Measurements from ENCODE around the gene IZUMO2. TPM values are rescaled to one million over a fixed set of nuclear protein-coding genes. Genes with fewer than 3 reads are reported as not detected.

Gene IZUMO2
- total and polyA plus RNA-seq, 5 donors from 2014 or later: not detected

GRCh38 chr19:50173127-50173526 lies 10.0 kb upstream of the IZUMO2 start:
- Histone ChIP-seq H3K4me1 (ENCODE audit: control insufficient read depth, insufficient read depth, low read length, poor library complexity, severe bottlenecking) (no peaks in the 10 kb centered on the region), H3K9me3 (ENCODE audit: control insufficient read depth in 2 of 2, low read length in 2 of 2) (no peaks in the 10 kb centered on the region), H3K4me3 (ENCODE audit: low read depth, low read length) (no peak overlapping the region), H3K27ac (ENCODE audit: insufficient read depth, low read length, poor library complexity, severe bottlenecking) (no peak overlapping the region), H3K36me3 (ENCODE audit: control insufficient read depth, insufficient read depth, low read length) (no peaks in the 10 kb centered on the region), H3K27me3 (ENCODE audit: control insufficient read depth, insufficient read depth, low read length) (no peaks in the 10 kb centered on the region)
- H3K9me3 Mint-ChIP-seq: peaks cover 0 to 1% (median 0%) of the 10 kb centered on the region in 7 donors
- H3K36me3 Mint-ChIP-seq: no peaks in the 10 kb centered on the region
- ATAC-seq (ENCODE audit: low read depth in 2 of 2) (no peak), DNase-seq (peak in 1 of 3 donors; percentile 15)
- H3K4me1 Mint-ChIP-seq: peaks cover 0 to 5% (median 0%) of the 10 kb centered on the region in 4 donors
- H3K27me3 Mint-ChIP-seq: peaks cover 5% of the 10 kb centered on the region
- no peak overlapping the region for H3K4me3 Mint-ChIP-seq
- H3K27ac Mint-ChIP-seq: no peak overlapping the region

GRCh38 chr19:50172726-50173125 lies 9.6 kb upstream of the IZUMO2 start:
- Mint-ChIP-seq H3K27ac (no peak overlapping the region), H3K27me3 (peaks cover 5% of the 10 kb centered on the region), H3K4me1 (peaks cover 0 to 5% (median 0%) of the 10 kb centered on the region in 4 donors), H3K4me3 (no peak overlapping the region), H3K9me3 (peaks cover 0 to 1% (median 0%) of the 10 kb centered on the region in 7 donors), H3K36me3 (no peaks in the 10 kb centered on the region)
- Histone ChIP-seq H3K4me1 (ENCODE audit: control insufficient read depth, insufficient read depth, low read length, poor library complexity, severe bottlenecking) (no peaks in the 10 kb centered on the region), H3K36me3 (ENCODE audit: control insufficient read depth, insufficient read depth, low read length) (no peaks in the 10 kb centered on the region), H3K9me3 (ENCODE audit: control insufficient read depth in 2 of 2, low read length in 2 of 2) (no peaks in the 10 kb centered on the region), H3K27me3 (ENCODE audit: control insufficient read depth, insufficient read depth, low read length) (no peaks in the 10 kb centered on the region), H3K27ac (ENCODE audit: insufficient read depth, low read length, poor library complexity, severe bottlenecking) (no peak overlapping the region), H3K4me3 (ENCODE audit: low read depth, low read length) (no peak overlapping the region)
- DNase-seq (no peak), ATAC-seq (ENCODE audit: low read depth in 2 of 2) (no peak)

- H3K4me3 ChIP-seq (ENCODE audit: low read depth, low read length): no peak overlapping the region
- Mint-ChIP-seq H3K27ac (no peak overlapping the region), H3K4me3 (no peak overlapping the region), H3K27me3 (peaks cover 5% of the 10 kb centered on the region), H3K9me3 (peaks cover 0 to 1% (median 0%) of the 10 kb centered on the region in 7 donors), H3K36me3 (no peaks in the 10 kb centered on the region), H3K4me1 (peaks cover 0 to 5% (median under 1%) of the 10 kb centered on the region in 4 donors)
- DNase-seq (no peak), ATAC-seq (ENCODE audit: low read depth in 2 of 2) (no peak)
- no peaks in the 10 kb centered on the region for H3K36me3 ChIP-seq (ENCODE audit: control insufficient read depth, insufficient read depth, low read length)
- H3K27ac ChIP-seq (ENCODE audit: insufficient read depth, low read length, poor library complexity, severe bottlenecking): no peak overlapping the region
- no peaks in the 10 kb centered on the region for H3K27me3 ChIP-seq (ENCODE audit: control insufficient read depth, insufficient read depth, low read length)
- H3K4me1 ChIP-seq (ENCODE audit: control insufficient read depth, insufficient read depth, low read length, poor library complexity, severe bottlenecking): no peaks in the 10 kb centered on the region
- H3K9me3 ChIP-seq (ENCODE audit: control insufficient read depth in 2 of 2, low read length in 2 of 2): no peaks in the 10 kb centered on the region
These were observed 8.7 kb upstream of the IZUMO2 start for GRCh38 chr19:50171752-50172151.

- peaks cover 0 to 1% (median 0%) of the 10 kb centered on the region in 4 donors for H3K4me1 Mint-ChIP-seq
- H3K27me3 Mint-ChIP-seq: no peaks in the 10 kb centered on the region
These were observed 4.2 kb upstream of the IZUMO2 start for GRCh38 chr19:50167314-50167721.

GRCh38 chr19:50159078-50159477 lies 4.0 kb downstream of the IZUMO2 start:
- H3K27me3 ChIP-seq (ENCODE audit: control insufficient read depth, insufficient read depth, low read length): no peaks in the 10 kb centered on the region
- ATAC-seq (ENCODE audit: low read depth in 2 of 2) (no peak), DNase-seq (no peak)
- Mint-ChIP-seq H3K9me3 (peaks cover 0 to 15% (median 1%) of the 10 kb centered on the region in 7 donors), H3K4me1 (no peaks in the 10 kb centered on the region), H3K27me3 (peaks cover 4% of the 10 kb centered on the region), H3K4me3 (no peak overlapping the region), H3K27ac (no peak overlapping the region), H3K36me3 (no peaks in the 10 kb centered on the region)
- no peak overlapping the region for H3K4me3 ChIP-seq (ENCODE audit: low read depth, low read length)
- no peaks in the 10 kb centered on the region for H3K36me3 ChIP-seq (ENCODE audit: control insufficient read depth, insufficient read depth, low read length)
- peaks cover 6 to 14% of the 10 kb centered on the region in 2 experiments for H3K9me3 ChIP-seq (ENCODE audit: control insufficient read depth in 2 of 2, low read length in 2 of 2)
- no peaks in the 10 kb centered on the region for H3K4me1 ChIP-seq (ENCODE audit: control insufficient read depth, insufficient read depth, low read length, poor library complexity, severe bottlenecking)
- no peak overlapping the region for H3K27ac ChIP-seq (ENCODE audit: insufficient read depth, low read length, poor library complexity, severe bottlenecking)

More at GRCh38 chr19:50167314-50167721, 4.2 kb upstream of the IZUMO2 start:
- no peak overlapping the region for H3K27ac Mint-ChIP-seq
- ATAC-seq (ENCODE audit: low read depth in 2 of 2) (no peak), DNase-seq (no peak)
- H3K36me3 Mint-ChIP-seq: no peaks in the 10 kb centered on the region
- no peak overlapping the region for H3K4me3 Mint-ChIP-seq
- Histone ChIP-seq H3K27me3 (ENCODE audit: control insufficient read depth, insufficient read depth, low read length) (no peaks in the 10 kb centered on the region), H3K27ac (ENCODE audit: insufficient read depth, low read length, poor library complexity, severe bottlenecking) (no peak overlapping the region), H3K36me3 (ENCODE audit: control insufficient read depth, insufficient read depth, low read length) (no peaks in the 10 kb centered on the region), H3K9me3 (ENCODE audit: control insufficient read depth in 2 of 2, low read length in 2 of 2) (no peaks in the 10 kb centered on the region), H3K4me3 (ENCODE audit: low read depth, low read length) (no peak overlapping the region), H3K4me1 (ENCODE audit: control insufficient read depth, insufficient read depth, low read length, poor library complexity, severe bottlenecking) (no peaks in the 10 kb centered on the region)
- peaks cover 0 to 2% (median 0%) of the 10 kb centered on the region in 7 donors for H3K9me3 Mint-ChIP-seq

GRCh38 chr19:50158577-50158976 lies 4.5 kb downstream of the IZUMO2 start:
- no peak overlapping the region for H3K27ac ChIP-seq (ENCODE audit: insufficient read depth, low read length, poor library complexity, severe bottlenecking)

GRCh38 chr19:50155520-50156109 lies 7.5 kb downstream of the IZUMO2 start:
- H3K9me3 Mint-ChIP-seq: peaks cover 0 to 15% (median 2%) of the 10 kb centered on the region in 7 donors
- H3K27me3 Mint-ChIP-seq: no peaks in the 10 kb centered on the region
- H3K4me3 Mint-ChIP-seq: peak overlapping the region in 1 of 4 donors; percentile 58
- ATAC-seq (ENCODE audit: low read depth in 2 of 2) (no peak), DNase-seq (no peak)
- Histone ChIP-seq H3K9me3 (ENCODE audit: control insufficient read depth in 2 of 2, low read length in 2 of 2) (peaks cover 6 to 14% of the 10 kb centered on the region in 2 experiments), H3K27ac (ENCODE audit: insufficient read depth, low read length, poor library complexity, severe bottlenecking) (no peak overlapping the region), H3K4me1 (ENCODE audit: control insufficient read depth, insufficient read depth, low read length, poor library complexity, severe bottlenecking) (no peaks in the 10 kb centered on the region), H3K36me3 (ENCODE audit: control insufficient read depth, insufficient read depth, low read length) (no peaks in the 10 kb centered on the region), H3K27me3 (ENCODE audit: control insufficient read depth, insufficient read depth, low read length) (no peaks in the 10 kb centered on the region), H3K4me3 (ENCODE audit: low read depth, low read length) (no peak overlapping the region)
- no peaks in the 10 kb centered on the region for H3K4me1 Mint-ChIP-seq
- H3K36me3 Mint-ChIP-seq: no peaks in the 10 kb centered on the region
- H3K27ac Mint-ChIP-seq: no peak overlapping the region

More at GRCh38 chr19:50158577-50158976, 4.5 kb downstream of the IZUMO2 start:
- Histone ChIP-seq H3K4me1 (ENCODE audit: control insufficient read depth, insufficient read depth, low read length, poor library complexity, severe bottlenecking) (no peaks in the 10 kb centered on the region), H3K36me3 (ENCODE audit: control insufficient read depth, insufficient read depth, low read length) (no peaks in the 10 kb centered on the region), H3K27me3 (ENCODE audit: control insufficient read depth, insufficient read depth, low read length) (no peaks in the 10 kb centered on the region), H3K9me3 (ENCODE audit: control insufficient read depth in 2 of 2, low read length in 2 of 2) (peaks cover 6 to 14% of the 10 kb centered on the region in 2 experiments), H3K4me3 (ENCODE audit: low read depth, low read length) (no peak overlapping the region)
- H3K36me3 Mint-ChIP-seq: no peaks in the 10 kb centered on the region
- H3K27me3 Mint-ChIP-seq: peaks cover 4% of the 10 kb centered on the region
- no peak for DNase-seq
- no peaks in the 10 kb centered on the region for H3K4me1 Mint-ChIP-seq
- H3K4me3 Mint-ChIP-seq: no peak overlapping the region
- H3K27ac Mint-ChIP-seq: no peak overlapping the region
- peaks cover 0 to 15% (median 1%) of the 10 kb centered on the region in 7 donors for H3K9me3 Mint-ChIP-seq
- ATAC-seq (ENCODE audit: low read depth in 2 of 2): no peak

GRCh38 chr19:50154529-50154928 lies 8.6 kb downstream of the IZUMO2 start:
- Histone ChIP-seq H3K36me3 (ENCODE audit: control insufficient read depth, insufficient read depth, low read length) (no peaks in the 10 kb centered on the region), H3K4me1 (ENCODE audit: control insufficient read depth, insufficient read depth, low read length, poor library complexity, severe bottlenecking) (no peaks in the 10 kb centered on the region), H3K9me3 (ENCODE audit: control insufficient read depth in 2 of 2, low read length in 2 of 2) (peaks cover 9 to 14% of the 10 kb centered on the region in 2 experiments), H3K27ac (ENCODE audit: insufficient read depth, low read length, poor library complexity, severe bottlenecking) (no peak overlapping the region), H3K4me3 (ENCODE audit: low read depth, low read length) (no peak overlapping the region), H3K27me3 (ENCODE audit: control insufficient read depth, insufficient read depth, low read length) (peaks cover 5% of the 10 kb centered on the region)
- ATAC-seq (ENCODE audit: low read depth in 2 of 2) (no peak), DNase-seq (no peak)
- Mint-ChIP-seq H3K27me3 (peaks cover 4% of the 10 kb centered on the region), H3K4me1 (no peaks in the 10 kb centered on the region), H3K4me3 (no peak overlapping the region), H3K9me3 (peaks cover 0 to 13% (median 0%) of the 10 kb centered on the region in 7 donors), H3K36me3 (no peaks in the 10 kb centered on the region), H3K27ac (no peak overlapping the region)

Measured in CD4-positive, CD25-positive, alpha-beta regulatory T cell (primary cell).